HepG2 (cell line): ENCODE results near the gene CDIP1. TPM values are rescaled to one million over a fixed set of nuclear protein-coding genes. Genes with fewer than 3 reads are reported as not detected.

ENCODE experiments used
- ATF7-NPFF ChIP-seq: sonication (generic); formaldehyde crosslinking; IDR thresholded peaks from 2 replicates; pipeline ENCODE4 v1.8.1; 2023; ENCODE audit warnings: mild to moderate bottlenecking, low read depth, missing genetic modification reagents, moderate library complexity
- HNRNPUL1 ChIP-seq: fragments of 200-400 bp; formaldehyde crosslinking; IDR thresholded peaks from 2 replicates; pipeline ENCODE4 v1.6.1; 2017; ENCODE audit warnings: low read depth, mild to moderate bottlenecking, low read length, moderate library complexity
- HOXA9 ChIP-seq: sonication (generic); formaldehyde crosslinking; IDR thresholded peaks from 2 replicates; pipeline ENCODE4 v1.8.1; 2022; ENCODE audit warnings: missing genetic modification reagents, mild to moderate bottlenecking, moderate library complexity, borderline replicate concordance
- KDM3A ChIP-seq: IDR thresholded peaks from 2 replicates; pipeline ENCODE4 v1.6.1; 2018; ENCODE audit warnings: low read depth, missing compliant biosample characterization
- KDM6A ChIP-seq: IDR thresholded peaks from 2 replicates; pipeline ENCODE4 v1.6.1; 2016; ENCODE audit warnings: low read depth
- MED8 ChIP-seq: sonication (generic); formaldehyde crosslinking; IDR thresholded peaks from 2 replicates; pipeline ENCODE4 v1.8.1; 2023; ENCODE audit warnings: mild to moderate bottlenecking, missing genetic modification reagents; ENCODE audit not compliant: insufficient replicate concordance
- PPARG ChIP-seq: conservative IDR thresholded peaks from 2 replicates; pipeline ENCODE4 v1.6.1; 2016; ENCODE audit warnings: missing biosample characterization, missing genetic modification reagents
- SMAD3 ChIP-seq: sonication (generic); formaldehyde crosslinking; IDR thresholded peaks from 2 replicates; pipeline ENCODE4 v1.4.0; 2020; ENCODE audit warnings: missing genetic modification reagents
- SNAI1 ChIP-seq: sonication (generic); formaldehyde crosslinking; IDR thresholded peaks from 2 replicates; pipeline ENCODE4 v1.5.0; 2020; ENCODE audit warnings: mild to moderate bottlenecking, missing genetic modification reagents, borderline replicate concordance
- TSC22D2 ChIP-seq: sonication (generic); formaldehyde crosslinking; IDR thresholded peaks from 2 replicates; pipeline ENCODE4 v1.5.1; 2020; ENCODE audit warnings: missing genetic modification reagents, mild to moderate bottlenecking, borderline replicate concordance
- ZBTB21 ChIP-seq: sonication (generic); formaldehyde crosslinking; IDR thresholded peaks from 2 replicates; pipeline ENCODE4 v1.4.0; 2020; ENCODE audit warnings: missing genetic modification reagents
- ZNF121 ChIP-seq: sonication (generic); formaldehyde crosslinking; IDR thresholded peaks from 2 replicates; pipeline ENCODE4 v1.5.0; 2020; ENCODE audit warnings: mild to moderate bottlenecking, missing genetic modification reagents
- ZNF124 ChIP-seq: sonication (generic); formaldehyde crosslinking; IDR thresholded peaks from 2 replicates; pipeline ENCODE4 v1.4.0; 2020; ENCODE audit warnings: missing genetic modification reagents
- ZNF160 ChIP-seq: sonication (generic); formaldehyde crosslinking; IDR thresholded peaks from 2 replicates; pipeline ENCODE4 v1.8.0; 2022; ENCODE audit warnings: mild to moderate bottlenecking, inconsistent platforms, missing genetic modification reagents
- ZNF446 ChIP-seq: sonication (generic); formaldehyde crosslinking; IDR thresholded peaks from 2 replicates; pipeline ENCODE4 v1.5.0; 2020; ENCODE audit warnings: mild to moderate bottlenecking, missing genetic modification reagents
- ZNF546 ChIP-seq: sonication (generic); formaldehyde crosslinking; conservative IDR thresholded peaks from 2 replicates; pipeline ENCODE4 v1.8.1; 2023; ENCODE audit warnings: mild to moderate bottlenecking, missing genetic modification reagents
- ZSCAN21 ChIP-seq: sonication (generic); formaldehyde crosslinking; IDR thresholded peaks from 2 replicates; pipeline ENCODE4 v1.8.0; 2022; ENCODE audit warnings: mild to moderate bottlenecking, missing genetic modification reagents, moderate library complexity, borderline replicate concordance
- polyA plus RNA-seq, 8 experiments: library from polyadenylated mRNA; depleted of rRNA in 3 of 8; stranded (reverse) in 7 of 8; unstranded in 1 of 8; fragments of >200 nt; fragmentation: Illumina TruSeq in 4 of 8; extraction: Trizol in 4 of 8; gene quantifications; 2 replicates each; pipeline versions ENCODE4 v1.2.1 to v1.2.3, GENCODE V29; 2011 to 2016; ENCODE audit warnings: low read depth in 4 of 8, missing spikeins in 1 of 8, mixed read lengths in 1 of 8; ENCODE audit not compliant: insufficient read depth in 1 of 8
- total RNA-seq, 5 experiments: library from RNA; depleted of rRNA; stranded (reverse); fragments of >200 nt; fragmentation: Illumina TruSeq; extraction: Trizol; gene quantifications; 2 replicates each; pipeline ENCODE4 v1.2.3, GENCODE V29; 2016; ENCODE audit warnings: low read depth in 1 of 5
- TF ChIP-seq, protein P1 (sequence below): sonication (generic); formaldehyde crosslinking; IDR thresholded peaks from 2 replicates; pipeline ENCODE4 v1.4.0; 2020; ENCODE audit warnings: mild to moderate bottlenecking, missing genetic modification reagents
- TF ChIP-seq, protein P2 (sequence below): sonication (generic); formaldehyde crosslinking; IDR thresholded peaks from 2 replicates; pipeline ENCODE4 v1.5.0; 2020; ENCODE audit warnings: missing genetic modification reagents, mild to moderate bottlenecking, borderline replicate concordance
- TF ChIP-seq, protein P3 (sequence below): IDR thresholded peaks from 2 replicates; pipeline ENCODE4 v1.6.1; 2016; ENCODE audit warnings: missing compliant biosample characterization, missing genetic modification reagents, borderline replicate concordance
- TF ChIP-seq, protein P4 (sequence below): sonication (generic); formaldehyde crosslinking; IDR thresholded peaks from 2 replicates; pipeline ENCODE4 v1.8.1; 2023; ENCODE audit warnings: mild to moderate bottlenecking, moderate library complexity, missing genetic modification reagents

Gene CDIP1
- total and polyA plus RNA-seq, 2 of the 13 experiments (the other 11 are each of a cell fraction or from before 2014, with no cell fraction given): 31.2 to 56.7 TPM

DNA sequence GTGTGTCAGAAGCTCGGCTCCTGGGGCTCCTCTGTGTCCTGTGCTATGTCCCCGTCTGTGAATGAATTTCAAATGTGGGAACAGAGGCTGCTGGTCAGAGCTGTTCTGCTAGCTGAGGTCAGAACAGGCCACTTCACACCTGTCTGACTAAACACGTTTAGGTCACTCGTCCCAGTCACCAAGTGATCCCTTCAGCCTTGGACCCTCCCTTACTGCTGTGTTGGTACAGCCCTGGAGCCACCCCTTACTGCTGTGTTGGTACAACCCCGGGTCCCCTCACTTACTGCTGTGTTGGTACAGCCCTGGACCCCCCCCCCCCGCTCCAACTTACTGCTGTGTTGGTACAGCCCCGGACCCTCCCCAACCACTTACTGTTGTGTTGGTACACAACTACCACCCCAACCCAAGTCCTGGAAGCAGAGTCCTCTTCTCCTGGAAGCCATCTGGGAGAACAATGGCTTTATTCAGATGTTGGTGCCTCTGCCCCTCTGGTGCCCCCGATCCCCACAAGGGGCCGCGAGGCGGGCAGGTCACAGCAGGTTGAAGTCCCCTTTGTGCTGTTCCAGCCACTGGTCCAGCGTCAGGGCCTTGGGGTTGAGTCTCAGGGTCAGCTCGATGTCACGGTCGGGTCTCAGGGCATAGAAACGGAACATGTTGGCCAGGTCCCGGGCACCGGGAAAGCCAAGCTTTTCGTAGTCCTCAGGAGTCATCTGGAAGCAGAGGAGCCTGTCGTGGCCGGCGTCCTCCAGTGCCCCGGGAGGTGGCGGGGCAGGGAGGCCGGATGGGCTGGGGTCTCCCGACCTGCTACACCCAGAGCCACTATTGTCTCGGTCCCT is 77.1 kb downstream of the CDIP1 start (continued):
- TF ChIP-seq, protein P1, sequence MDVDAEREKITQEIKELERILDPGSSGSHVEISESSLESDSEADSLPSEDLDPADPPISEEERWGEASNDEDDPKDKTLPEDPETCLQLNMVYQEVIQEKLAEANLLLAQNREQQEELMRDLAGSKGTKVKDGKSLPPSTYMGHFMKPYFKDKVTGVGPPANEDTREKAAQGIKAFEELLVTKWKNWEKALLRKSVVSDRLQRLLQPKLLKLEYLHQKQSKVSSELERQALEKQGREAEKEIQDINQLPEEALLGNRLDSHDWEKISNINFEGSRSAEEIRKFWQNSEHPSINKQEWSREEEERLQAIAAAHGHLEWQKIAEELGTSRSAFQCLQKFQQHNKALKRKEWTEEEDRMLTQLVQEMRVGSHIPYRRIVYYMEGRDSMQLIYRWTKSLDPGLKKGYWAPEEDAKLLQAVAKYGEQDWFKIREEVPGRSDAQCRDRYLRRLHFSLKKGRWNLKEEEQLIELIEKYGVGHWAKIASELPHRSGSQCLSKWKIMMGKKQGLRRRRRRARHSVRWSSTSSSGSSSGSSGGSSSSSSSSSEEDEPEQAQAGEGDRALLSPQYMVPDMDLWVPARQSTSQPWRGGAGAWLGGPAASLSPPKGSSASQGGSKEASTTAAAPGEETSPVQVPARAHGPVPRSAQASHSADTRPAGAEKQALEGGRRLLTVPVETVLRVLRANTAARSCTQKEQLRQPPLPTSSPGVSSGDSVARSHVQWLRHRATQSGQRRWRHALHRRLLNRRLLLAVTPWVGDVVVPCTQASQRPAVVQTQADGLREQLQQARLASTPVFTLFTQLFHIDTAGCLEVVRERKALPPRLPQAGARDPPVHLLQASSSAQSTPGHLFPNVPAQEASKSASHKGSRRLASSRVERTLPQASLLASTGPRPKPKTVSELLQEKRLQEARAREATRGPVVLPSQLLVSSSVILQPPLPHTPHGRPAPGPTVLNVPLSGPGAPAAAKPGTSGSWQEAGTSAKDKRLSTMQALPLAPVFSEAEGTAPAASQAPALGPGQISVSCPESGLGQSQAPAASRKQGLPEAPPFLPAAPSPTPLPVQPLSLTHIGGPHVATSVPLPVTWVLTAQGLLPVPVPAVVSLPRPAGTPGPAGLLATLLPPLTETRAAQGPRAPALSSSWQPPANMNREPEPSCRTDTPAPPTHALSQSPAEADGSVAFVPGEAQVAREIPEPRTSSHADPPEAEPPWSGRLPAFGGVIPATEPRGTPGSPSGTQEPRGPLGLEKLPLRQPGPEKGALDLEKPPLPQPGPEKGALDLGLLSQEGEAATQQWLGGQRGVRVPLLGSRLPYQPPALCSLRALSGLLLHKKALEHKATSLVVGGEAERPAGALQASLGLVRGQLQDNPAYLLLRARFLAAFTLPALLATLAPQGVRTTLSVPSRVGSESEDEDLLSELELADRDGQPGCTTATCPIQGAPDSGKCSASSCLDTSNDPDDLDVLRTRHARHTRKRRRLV (CRISPR knock-in tag): no peak
- 0 out of 2 replicates have a peak, but pooled peaks have one; percentile 36 for TF ChIP-seq KDM3A
- no peak for TF ChIP-seq ZNF124 (CRISPR knock-in tag)
- TF ChIP-seq PPARG (CRISPR knock-in tag): peak; percentile 25; the same call in 1 of the 2 replicates
- TF ChIP-seq, protein P2, sequence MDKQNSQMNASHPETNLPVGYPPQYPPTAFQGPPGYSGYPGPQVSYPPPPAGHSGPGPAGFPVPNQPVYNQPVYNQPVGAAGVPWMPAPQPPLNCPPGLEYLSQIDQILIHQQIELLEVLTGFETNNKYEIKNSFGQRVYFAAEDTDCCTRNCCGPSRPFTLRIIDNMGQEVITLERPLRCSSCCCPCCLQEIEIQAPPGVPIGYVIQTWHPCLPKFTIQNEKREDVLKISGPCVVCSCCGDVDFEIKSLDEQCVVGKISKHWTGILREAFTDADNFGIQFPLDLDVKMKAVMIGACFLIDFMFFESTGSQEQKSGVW (CRISPR knock-in tag): no peak
- TF ChIP-seq ZNF546 (CRISPR knock-in tag): no peak
- peak; percentile 72 for TF ChIP-seq MED8 (CRISPR knock-in tag)
- TF ChIP-seq SNAI1 (CRISPR knock-in tag): peak; percentile 64; the same call in 1 of the 2 replicates
- TF ChIP-seq ZNF160: 0 out of 2 replicates have a peak, but pooled peaks have one; percentile 22
- no peak; the same call in 1 of the 2 replicates for TF ChIP-seq SMAD3 (CRISPR knock-in tag)
- TF ChIP-seq HNRNPUL1: no peak
- TF ChIP-seq, protein P3, sequence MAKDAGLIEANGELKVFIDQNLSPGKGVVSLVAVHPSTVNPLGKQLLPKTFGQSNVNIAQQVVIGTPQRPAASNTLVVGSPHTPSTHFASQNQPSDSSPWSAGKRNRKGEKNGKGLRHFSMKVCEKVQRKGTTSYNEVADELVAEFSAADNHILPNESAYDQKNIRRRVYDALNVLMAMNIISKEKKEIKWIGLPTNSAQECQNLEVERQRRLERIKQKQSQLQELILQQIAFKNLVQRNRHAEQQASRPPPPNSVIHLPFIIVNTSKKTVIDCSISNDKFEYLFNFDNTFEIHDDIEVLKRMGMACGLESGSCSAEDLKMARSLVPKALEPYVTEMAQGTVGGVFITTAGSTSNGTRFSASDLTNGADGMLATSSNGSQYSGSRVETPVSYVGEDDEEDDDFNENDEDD: no peak
- no peak for TF ChIP-seq TSC22D2
- TF ChIP-seq HOXA9 (CRISPR knock-in tag): no peak
- TF ChIP-seq ZNF121 (CRISPR knock-in tag): peak; percentile 99
- TF ChIP-seq, protein P4, sequence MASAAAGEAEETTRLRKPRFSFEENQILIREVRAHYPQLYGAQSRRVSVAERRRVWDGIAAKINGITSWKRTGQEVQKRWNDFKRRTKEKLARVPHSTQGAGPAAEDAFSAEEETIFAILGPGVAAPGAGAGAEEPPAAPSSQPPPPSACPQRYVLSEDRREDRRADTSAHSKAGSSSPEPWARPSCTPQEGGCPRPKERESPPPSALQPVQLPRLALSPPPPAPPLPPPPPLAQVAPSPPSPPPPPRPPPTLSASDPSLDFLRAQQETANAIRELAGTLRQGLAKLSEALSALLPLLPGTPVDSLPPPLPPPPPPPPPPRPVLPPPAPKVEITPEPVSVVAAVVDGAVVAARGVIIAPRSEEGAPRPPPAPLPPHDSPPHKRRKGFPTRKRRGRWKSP (CRISPR knock-in tag): peak; percentile 67
- TF ChIP-seq ZSCAN21 (CRISPR knock-in tag): peak; percentile 64; the same call in 1 of the 2 replicates
- no peak for TF ChIP-seq ZNF446 (CRISPR knock-in tag)
- peak; percentile 79; the same call in 1 of the 2 replicates for TF ChIP-seq KDM6A
- TF ChIP-seq ZBTB21 (CRISPR knock-in tag): no peak
- TF ChIP-seq ATF7-NPFF (CRISPR knock-in tag): 0 out of 2 replicates have a peak, but pooled peaks have one; percentile 22
